ENCODE measurements around the gene PIAS4.

DNA sequence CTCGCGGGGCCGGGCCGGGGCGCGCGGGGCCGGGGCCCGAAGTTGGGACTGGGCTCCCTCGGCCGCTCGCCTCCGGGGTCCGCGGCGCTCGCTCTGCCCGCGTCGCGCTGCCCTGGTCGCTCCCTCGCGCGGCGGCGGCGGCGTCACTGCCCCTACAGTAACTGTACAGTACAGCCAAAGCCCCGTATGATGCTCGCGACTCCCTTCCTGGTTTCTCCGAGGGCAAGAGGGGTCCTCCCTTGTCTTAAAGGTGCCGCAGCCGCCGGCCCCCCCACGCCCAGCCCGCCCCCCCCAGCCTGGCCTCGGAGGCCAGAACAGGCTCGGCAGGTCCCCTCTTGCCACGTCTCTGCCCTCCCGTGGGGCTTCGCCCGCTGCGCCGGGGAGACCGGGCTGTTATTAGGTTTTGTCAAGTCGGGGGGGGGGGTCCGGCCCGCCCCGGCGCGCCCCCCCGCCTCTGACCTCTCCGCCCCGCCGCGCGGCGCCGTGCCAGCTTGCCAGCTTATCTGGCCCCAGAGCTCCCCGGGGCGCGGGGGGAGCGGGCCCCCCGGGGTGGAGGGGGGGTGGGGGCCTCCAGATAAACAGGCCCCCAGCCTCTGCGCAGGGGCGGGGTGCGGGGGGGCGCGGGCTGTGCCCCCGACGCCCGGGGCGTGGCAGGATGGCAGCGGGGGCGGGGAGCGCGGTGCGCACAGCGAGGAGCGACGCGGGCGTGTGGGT, 59.3 kb downstream of the PIAS4 start, which contains the start of gene ZBTB7A:
- TF ChIP-seq, protein P1, sequence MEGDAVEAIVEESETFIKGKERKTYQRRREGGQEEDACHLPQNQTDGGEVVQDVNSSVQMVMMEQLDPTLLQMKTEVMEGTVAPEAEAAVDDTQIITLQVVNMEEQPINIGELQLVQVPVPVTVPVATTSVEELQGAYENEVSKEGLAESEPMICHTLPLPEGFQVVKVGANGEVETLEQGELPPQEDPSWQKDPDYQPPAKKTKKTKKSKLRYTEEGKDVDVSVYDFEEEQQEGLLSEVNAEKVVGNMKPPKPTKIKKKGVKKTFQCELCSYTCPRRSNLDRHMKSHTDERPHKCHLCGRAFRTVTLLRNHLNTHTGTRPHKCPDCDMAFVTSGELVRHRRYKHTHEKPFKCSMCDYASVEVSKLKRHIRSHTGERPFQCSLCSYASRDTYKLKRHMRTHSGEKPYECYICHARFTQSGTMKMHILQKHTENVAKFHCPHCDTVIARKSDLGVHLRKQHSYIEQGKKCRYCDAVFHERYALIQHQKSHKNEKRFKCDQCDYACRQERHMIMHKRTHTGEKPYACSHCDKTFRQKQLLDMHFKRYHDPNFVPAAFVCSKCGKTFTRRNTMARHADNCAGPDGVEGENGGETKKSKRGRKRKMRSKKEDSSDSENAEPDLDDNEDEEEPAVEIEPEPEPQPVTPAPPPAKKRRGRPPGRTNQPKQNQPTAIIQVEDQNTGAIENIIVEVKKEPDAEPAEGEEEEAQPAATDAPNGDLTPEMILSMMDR (IDR thresholded peaks at IDR 0.05; ENCODE audit: extremely low read depth in 1 of 2, insufficient read depth in 1 of 2, low read depth in 1 of 2, low read length in 2 of 2) = no peak
- TF ChIP-seq POLR2AphosphoS5 (IDR thresholded peaks at IDR 0.05; ENCODE audit: insufficient read depth, low read depth, low read length) (peak; percentile 52), EZH2 (IDR thresholded peaks at IDR 0.05; ENCODE audit: borderline replicate concordance, low read depth, low read length, severe bottlenecking) (no peak), MAX (IDR thresholded peaks at IDR 0.05; ENCODE audit: insufficient read depth, insufficient read length) (no peak), POLR2A (IDR thresholded peaks at IDR 0.05; ENCODE audit: low read depth, low read length) (no peak), MYC (IDR thresholded peaks at IDR 0.05; ENCODE audit: low read depth, low read length) (no peak), FOS (IDR thresholded peaks at IDR 0.05; ENCODE audit: borderline replicate concordance, insufficient read depth, low read length) (no peak), JUN (IDR thresholded peaks at IDR 0.05; ENCODE audit: borderline replicate concordance, insufficient read depth, insufficient read length, low read depth) (no peak)
